PC-3 (cell line): ENCODE measurements around the gene TIMM44.

Experiments used
- EZH2phosphoT487 ChIP-seq: fragments of 300-600 bp; sonication (generic); IDR thresholded peaks from 2 replicates; pipeline ENCODE4 v1.6.1; 2018; ENCODE audit warnings: mild to moderate bottlenecking, antibody characterized with exemption, low read length, borderline replicate concordance
- TF ChIP-seq, protein P1 (sequence below): fragments of 300-600 bp; sonication (generic); conservative IDR thresholded peaks from 2 replicates; pipeline ENCODE4 v1.5.1; 2017; ENCODE audit warnings: antibody characterized with exemption, low read depth, mild to moderate bottlenecking, low read length

DNA sequence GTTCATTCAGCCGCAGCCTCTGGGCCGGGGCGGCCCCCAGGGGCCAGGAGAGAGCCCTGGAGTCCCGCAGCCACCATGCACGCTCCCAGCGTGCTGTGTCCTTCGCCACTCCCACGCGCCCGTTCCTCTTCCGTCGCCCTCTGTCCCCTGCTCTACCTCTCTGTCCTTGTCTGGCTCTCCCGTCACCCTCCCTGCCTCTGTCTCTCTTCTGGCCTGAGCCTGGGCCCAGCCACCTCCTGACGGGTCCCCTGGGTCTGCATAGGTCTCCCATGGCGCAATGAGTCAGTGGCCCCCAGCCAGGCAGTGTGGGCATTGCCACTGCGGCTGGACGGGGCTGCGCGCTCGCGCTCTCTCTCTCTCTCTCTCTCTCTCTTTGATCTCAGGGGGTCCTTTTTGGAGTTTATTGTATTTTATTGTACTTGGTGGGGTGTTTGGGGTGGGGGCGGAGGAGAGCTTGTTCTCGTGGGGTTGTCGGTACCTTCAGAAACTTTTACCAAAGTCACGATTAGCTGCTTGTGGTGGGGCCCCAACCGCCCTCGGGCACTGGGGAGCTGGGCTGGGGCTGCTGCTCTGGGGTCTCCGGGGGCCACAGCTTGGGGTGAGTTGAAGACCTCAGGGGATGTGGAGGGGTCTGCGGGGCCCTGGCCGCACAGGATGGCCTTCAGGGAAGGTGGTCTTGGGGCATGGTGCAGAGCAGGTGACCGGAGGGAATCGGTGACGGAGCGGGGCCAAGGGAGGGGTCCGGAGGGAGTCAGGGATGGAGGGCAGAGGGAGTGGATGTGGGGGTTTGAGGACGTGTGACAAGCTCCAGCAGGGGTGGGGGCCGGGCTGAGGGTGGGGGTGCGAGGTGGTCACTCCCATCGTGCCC lies 30.5 kb downstream of the TIMM44 start:
- TF ChIP-seq, protein P1, sequence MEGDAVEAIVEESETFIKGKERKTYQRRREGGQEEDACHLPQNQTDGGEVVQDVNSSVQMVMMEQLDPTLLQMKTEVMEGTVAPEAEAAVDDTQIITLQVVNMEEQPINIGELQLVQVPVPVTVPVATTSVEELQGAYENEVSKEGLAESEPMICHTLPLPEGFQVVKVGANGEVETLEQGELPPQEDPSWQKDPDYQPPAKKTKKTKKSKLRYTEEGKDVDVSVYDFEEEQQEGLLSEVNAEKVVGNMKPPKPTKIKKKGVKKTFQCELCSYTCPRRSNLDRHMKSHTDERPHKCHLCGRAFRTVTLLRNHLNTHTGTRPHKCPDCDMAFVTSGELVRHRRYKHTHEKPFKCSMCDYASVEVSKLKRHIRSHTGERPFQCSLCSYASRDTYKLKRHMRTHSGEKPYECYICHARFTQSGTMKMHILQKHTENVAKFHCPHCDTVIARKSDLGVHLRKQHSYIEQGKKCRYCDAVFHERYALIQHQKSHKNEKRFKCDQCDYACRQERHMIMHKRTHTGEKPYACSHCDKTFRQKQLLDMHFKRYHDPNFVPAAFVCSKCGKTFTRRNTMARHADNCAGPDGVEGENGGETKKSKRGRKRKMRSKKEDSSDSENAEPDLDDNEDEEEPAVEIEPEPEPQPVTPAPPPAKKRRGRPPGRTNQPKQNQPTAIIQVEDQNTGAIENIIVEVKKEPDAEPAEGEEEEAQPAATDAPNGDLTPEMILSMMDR = no peak
- no peak for TF ChIP-seq EZH2phosphoT487
